HepG2 (cell line): Measurements from ENCODE around the gene PLXDC2. TPM values are rescaled to one million over a fixed set of nuclear protein-coding genes. Genes with fewer than 3 reads are reported as not detected.

Experiments
- EP300 ChIP-seq, 3 experiments: sonication (generic) in 1 of 3; formaldehyde crosslinking in 1 of 3; IDR thresholded peaks; 2 replicates each; pipeline versions ENCODE4 v1.5.1 to v1.6.1; 2011 to 2020; ENCODE audit warnings: low read depth in 2 of 3, low read length in 2 of 3, borderline replicate concordance in 1 of 3, improper control_type of control experiment in 1 of 3, mild to moderate bottlenecking in 1 of 3, missing genetic modification reagents in 1 of 3, moderate library complexity in 1 of 3
- FOSL2 ChIP-seq: sonication (generic); formaldehyde crosslinking; IDR thresholded peaks from 2 replicates; pipeline ENCODE4 v1.4.0; 2020; ENCODE audit warnings: missing genetic modification reagents
- JUN ChIP-seq: sonication (generic); formaldehyde crosslinking; IDR thresholded peaks from 2 replicates; pipeline ENCODE4 v1.4.0; 2020; ENCODE audit warnings: mild to moderate bottlenecking, missing genetic modification reagents
- MED13 ChIP-seq: sonication (generic); formaldehyde crosslinking; IDR thresholded peaks from 2 replicates; pipeline ENCODE4 v1.5.0; 2020; ENCODE audit warnings: missing genetic modification reagents
- RXRB ChIP-seq: IDR thresholded peaks from 2 replicates; pipeline ENCODE4 v1.6.1; 2016; ENCODE audit warnings: borderline replicate concordance, missing genetic modification reagents, missing compliant biosample characterization
- SOX5 ChIP-seq: IDR thresholded peaks from 2 replicates; pipeline ENCODE4 v1.6.1; 2016; ENCODE audit warnings: borderline replicate concordance
- SYNCRIP ChIP-seq: fragments of 200-400 bp; formaldehyde crosslinking; IDR thresholded peaks from 2 replicates; pipeline ENCODE4 v1.6.1; 2018; ENCODE audit warnings: mild to moderate bottlenecking, low read depth, low read length; ENCODE audit not compliant: insufficient read depth
- ZMYM4 ChIP-seq: sonication (generic); formaldehyde crosslinking; IDR thresholded peaks from 2 replicates; pipeline ENCODE4 v1.8.1; 2023; ENCODE audit warnings: mild to moderate bottlenecking, missing genetic modification reagents
- ZNF33A ChIP-seq: sonication (generic); formaldehyde crosslinking; IDR thresholded peaks from 2 replicates; pipeline ENCODE4 v1.5.1; 2020; ENCODE audit warnings: missing genetic modification reagents, mild to moderate bottlenecking, moderate library complexity, borderline replicate concordance
- ZNF496 ChIP-seq: sonication (generic); formaldehyde crosslinking; IDR thresholded peaks from 2 replicates; pipeline ENCODE4 v1.8.1; 2023; ENCODE audit warnings: mild to moderate bottlenecking, moderate library complexity, missing genetic modification reagents; ENCODE audit not compliant: insufficient replicate concordance
- ZNF746 ChIP-seq: sonication (generic); formaldehyde crosslinking; IDR thresholded peaks from 2 replicates; pipeline ENCODE4 v1.8.0; 2022; ENCODE audit warnings: mild to moderate bottlenecking, missing genetic modification reagents
- polyA plus RNA-seq, 8 experiments: library from polyadenylated mRNA; depleted of rRNA in 3 of 8; stranded (reverse) in 7 of 8; unstranded in 1 of 8; fragments of >200 nt; fragmentation: Illumina TruSeq in 4 of 8; extraction: Trizol in 4 of 8; gene quantifications; 2 replicates each; pipeline versions ENCODE4 v1.2.1 to v1.2.3, GENCODE V29; 2011 to 2016; ENCODE audit warnings: low read depth in 4 of 8, missing spikeins in 1 of 8, mixed read lengths in 1 of 8; ENCODE audit not compliant: insufficient read depth in 1 of 8
- total RNA-seq, 5 experiments: library from RNA; depleted of rRNA; stranded (reverse); fragments of >200 nt; fragmentation: Illumina TruSeq; extraction: Trizol; gene quantifications; 2 replicates each; pipeline ENCODE4 v1.2.3, GENCODE V29; 2016; ENCODE audit warnings: low read depth in 1 of 5
- TF ChIP-seq, protein P1 (sequence below): sonication (generic); formaldehyde crosslinking; IDR thresholded peaks from 2 replicates; pipeline ENCODE4 v1.5.1; 2020; ENCODE audit warnings: missing genetic modification reagents, mild to moderate bottlenecking, borderline replicate concordance
- TF ChIP-seq, protein P2 (sequence below): sonication (generic); formaldehyde crosslinking; IDR thresholded peaks from 2 replicates; pipeline ENCODE4 v1.5.0; 2020; ENCODE audit warnings: mild to moderate bottlenecking, missing genetic modification reagents, borderline replicate concordance
- TF ChIP-seq, protein P3 (sequence below): sonication (generic); IDR thresholded peaks from 2 replicates; pipeline ENCODE4 v1.6.1; 2016; ENCODE audit warnings: low read depth, borderline replicate concordance
- TF ChIP-seq, protein P4 (sequence below): sonication (generic); formaldehyde crosslinking; IDR thresholded peaks from 2 replicates; pipeline ENCODE4 v1.4.0; 2020; ENCODE audit warnings: missing genetic modification reagents
- TF ChIP-seq, protein P5 (sequence below): sonication (generic); formaldehyde crosslinking; IDR thresholded peaks from 2 replicates; pipeline ENCODE4 v1.5.0; 2020; ENCODE audit warnings: mild to moderate bottlenecking, missing genetic modification reagents

The PLXDC2 gene
- total and polyA plus RNA-seq, 2 of the 13 experiments (the other 11 are each of a cell fraction or from before 2014, with no cell fraction given), result 2.1 to 2.4 TPM

DNA sequence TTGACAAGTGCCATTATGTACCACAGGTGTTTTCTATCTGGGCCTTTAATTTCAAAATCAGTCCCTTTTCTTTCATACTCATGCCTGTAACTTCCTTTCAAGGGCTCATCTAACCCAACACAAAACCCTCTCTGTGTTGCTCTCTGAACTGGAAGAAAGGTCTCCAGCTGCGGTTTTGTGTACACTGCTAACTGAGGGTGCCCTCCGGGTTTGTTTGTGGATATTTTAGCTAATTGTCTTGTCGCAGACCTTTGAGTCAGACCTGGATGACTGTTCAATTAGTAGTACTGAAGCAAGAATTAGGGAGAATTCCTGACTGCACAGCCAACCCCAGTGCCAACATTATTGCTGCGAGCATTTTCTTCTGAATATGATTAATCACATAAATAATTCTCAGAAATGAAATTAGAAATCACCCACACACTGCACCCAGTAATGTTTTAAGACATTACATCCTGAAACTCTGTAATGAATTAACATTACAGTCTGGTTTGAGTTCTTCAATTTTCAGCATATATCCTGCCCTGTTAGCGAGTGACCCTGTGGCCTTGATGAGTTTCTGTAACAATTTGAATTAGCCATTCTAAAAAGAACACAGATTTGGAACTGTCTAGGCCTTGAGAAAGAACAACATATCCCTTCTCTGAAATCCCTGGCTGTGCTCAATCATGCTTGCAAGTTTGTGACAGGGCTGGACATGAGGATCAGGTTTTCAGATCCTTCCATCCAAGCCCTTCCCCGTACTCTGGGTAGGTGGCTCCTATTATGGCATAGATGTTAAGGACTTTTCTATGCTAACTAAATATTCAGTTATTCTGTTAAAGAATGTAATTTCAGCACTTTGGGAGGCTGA, 460.1 kb downstream of the PLXDC2 start (continued):
- TF ChIP-seq, protein P1, sequence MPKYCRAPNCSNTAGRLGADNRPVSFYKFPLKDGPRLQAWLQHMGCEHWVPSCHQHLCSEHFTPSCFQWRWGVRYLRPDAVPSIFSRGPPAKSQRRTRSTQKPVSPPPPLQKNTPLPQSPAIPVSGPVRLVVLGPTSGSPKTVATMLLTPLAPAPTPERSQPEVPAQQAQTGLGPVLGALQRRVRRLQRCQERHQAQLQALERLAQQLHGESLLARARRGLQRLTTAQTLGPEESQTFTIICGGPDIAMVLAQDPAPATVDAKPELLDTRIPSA (CRISPR knock-in tag), result no peak
- TF ChIP-seq ZNF746 (no peak), SOX5 (CRISPR knock-in tag) (0 out of 2 replicates have a peak, but pooled peaks have one; percentile 54), ZNF33A (CRISPR knock-in tag) (no peak), JUN (CRISPR knock-in tag) (no peak), RXRB (peak; percentile 70; the same call in 1 of the 2 replicates), ZNF496 (no peak), EP300 (IDR thresholded peaks at IDR 0.05; ENCODE audit: low read depth in 2 of 2, low read length in 2 of 2) (peak in 1 of 2 experiments; percentile 37; a peak in 1 of 4 replicates), EP300 (CRISPR knock-in tag; IDR thresholded peaks at IDR 0.05; ENCODE audit: borderline replicate concordance) (no peak), MED13 (CRISPR knock-in tag) (no peak), FOSL2 (CRISPR knock-in tag) (0 out of 2 replicates have a peak, but pooled peaks have one; percentile 12), SYNCRIP (no peak), ZMYM4 (CRISPR knock-in tag) (0 out of 2 replicates have a peak, but pooled peaks have one; percentile 25)
- TF ChIP-seq, protein P2, sequence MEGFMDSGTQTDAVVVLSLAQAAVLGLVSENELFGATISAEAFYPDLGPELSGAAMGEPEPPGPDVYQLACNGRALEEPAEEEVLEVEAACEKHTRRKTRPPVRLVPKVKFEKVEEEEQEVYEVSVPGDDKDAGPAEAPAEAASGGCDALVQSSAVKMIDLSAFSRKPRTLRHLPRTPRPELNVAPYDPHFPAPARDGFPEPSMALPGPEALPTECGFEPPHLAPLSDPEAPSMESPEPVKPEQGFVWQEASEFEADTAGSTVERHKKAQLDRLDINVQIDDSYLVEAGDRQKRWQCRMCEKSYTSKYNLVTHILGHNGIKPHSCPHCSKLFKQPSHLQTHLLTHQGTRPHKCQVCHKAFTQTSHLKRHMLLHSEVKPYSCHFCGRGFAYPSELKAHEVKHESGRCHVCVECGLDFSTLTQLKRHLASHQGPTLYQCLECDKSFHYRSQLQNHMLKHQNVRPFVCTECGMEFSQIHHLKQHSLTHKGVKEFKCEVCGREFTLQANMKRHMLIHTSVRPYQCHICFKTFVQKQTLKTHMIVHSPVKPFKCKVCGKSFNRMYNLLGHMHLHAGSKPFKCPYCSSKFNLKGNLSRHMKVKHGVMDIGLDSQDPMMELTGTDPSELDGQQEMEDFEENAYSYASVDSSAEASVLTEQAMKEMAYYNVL (CRISPR knock-in tag), result no peak
- TF ChIP-seq, protein P3, sequence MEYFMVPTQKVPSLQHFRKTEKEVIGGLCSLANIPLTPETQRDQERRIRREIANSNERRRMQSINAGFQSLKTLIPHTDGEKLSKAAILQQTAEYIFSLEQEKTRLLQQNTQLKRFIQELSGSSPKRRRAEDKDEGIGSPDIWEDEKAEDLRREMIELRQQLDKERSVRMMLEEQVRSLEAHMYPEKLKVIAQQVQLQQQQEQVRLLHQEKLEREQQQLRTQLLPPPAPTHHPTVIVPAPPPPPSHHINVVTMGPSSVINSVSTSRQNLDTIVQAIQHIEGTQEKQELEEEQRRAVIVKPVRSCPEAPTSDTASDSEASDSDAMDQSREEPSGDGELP, result peak; percentile 80
- TF ChIP-seq, protein P4, sequence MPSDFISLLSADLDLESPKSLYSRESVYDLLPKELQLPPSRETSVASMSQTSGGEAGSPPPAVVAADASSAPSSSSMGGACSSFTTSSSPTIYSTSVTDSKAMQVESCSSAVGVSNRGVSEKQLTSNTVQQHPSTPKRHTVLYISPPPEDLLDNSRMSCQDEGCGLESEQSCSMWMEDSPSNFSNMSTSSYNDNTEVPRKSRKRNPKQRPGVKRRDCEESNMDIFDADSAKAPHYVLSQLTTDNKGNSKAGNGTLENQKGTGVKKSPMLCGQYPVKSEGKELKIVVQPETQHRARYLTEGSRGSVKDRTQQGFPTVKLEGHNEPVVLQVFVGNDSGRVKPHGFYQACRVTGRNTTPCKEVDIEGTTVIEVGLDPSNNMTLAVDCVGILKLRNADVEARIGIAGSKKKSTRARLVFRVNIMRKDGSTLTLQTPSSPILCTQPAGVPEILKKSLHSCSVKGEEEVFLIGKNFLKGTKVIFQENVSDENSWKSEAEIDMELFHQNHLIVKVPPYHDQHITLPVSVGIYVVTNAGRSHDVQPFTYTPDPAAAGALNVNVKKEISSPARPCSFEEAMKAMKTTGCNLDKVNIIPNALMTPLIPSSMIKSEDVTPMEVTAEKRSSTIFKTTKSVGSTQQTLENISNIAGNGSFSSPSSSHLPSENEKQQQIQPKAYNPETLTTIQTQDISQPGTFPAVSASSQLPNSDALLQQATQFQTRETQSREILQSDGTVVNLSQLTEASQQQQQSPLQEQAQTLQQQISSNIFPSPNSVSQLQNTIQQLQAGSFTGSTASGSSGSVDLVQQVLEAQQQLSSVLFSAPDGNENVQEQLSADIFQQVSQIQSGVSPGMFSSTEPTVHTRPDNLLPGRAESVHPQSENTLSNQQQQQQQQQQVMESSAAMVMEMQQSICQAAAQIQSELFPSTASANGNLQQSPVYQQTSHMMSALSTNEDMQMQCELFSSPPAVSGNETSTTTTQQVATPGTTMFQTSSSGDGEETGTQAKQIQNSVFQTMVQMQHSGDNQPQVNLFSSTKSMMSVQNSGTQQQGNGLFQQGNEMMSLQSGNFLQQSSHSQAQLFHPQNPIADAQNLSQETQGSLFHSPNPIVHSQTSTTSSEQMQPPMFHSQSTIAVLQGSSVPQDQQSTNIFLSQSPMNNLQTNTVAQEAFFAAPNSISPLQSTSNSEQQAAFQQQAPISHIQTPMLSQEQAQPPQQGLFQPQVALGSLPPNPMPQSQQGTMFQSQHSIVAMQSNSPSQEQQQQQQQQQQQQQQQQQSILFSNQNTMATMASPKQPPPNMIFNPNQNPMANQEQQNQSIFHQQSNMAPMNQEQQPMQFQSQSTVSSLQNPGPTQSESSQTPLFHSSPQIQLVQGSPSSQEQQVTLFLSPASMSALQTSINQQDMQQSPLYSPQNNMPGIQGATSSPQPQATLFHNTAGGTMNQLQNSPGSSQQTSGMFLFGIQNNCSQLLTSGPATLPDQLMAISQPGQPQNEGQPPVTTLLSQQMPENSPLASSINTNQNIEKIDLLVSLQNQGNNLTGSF (CRISPR knock-in tag), result no peak
- TF ChIP-seq, protein P5, sequence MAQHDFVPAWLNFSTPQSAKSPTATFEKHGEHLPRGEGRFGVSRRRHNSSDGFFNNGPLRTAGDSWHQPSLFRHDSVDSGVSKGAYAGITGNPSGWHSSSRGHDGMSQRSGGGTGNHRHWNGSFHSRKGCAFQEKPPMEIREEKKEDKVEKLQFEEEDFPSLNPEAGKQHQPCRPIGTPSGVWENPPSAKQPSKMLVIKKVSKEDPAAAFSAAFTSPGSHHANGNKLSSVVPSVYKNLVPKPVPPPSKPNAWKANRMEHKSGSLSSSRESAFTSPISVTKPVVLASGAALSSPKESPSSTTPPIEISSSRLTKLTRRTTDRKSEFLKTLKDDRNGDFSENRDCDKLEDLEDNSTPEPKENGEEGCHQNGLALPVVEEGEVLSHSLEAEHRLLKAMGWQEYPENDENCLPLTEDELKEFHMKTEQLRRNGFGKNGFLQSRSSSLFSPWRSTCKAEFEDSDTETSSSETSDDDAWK, result no peak
